Neural cell (in vitro differentiated cells): Measurements from ENCODE around the gene LRRC56. TPM values are rescaled to one million over a fixed set of nuclear protein-coding genes. Genes with fewer than 3 reads are reported as not detected.
A peak's percentile ranks its signal among the peaks of the same experiment; 100 is the strongest.

Source experiments
- H2AFZ ChIP-seq: fragments of 200-600, 300-800 bp; sonication (generic), shearing (Covaris generic); 2 replicates; pipeline ENCODE4 v1.6.0; 2014; ENCODE audit warnings: low read depth, mild to moderate bottlenecking, antibody characterized with exemption, low read length, moderate library complexity
- H3F3A ChIP-seq: fragments of 200-600 bp; shearing (Covaris generic); 2 replicates; pipeline ENCODE4 v1.6.1; 2016; ENCODE audit warnings: mild to moderate bottlenecking, moderate library complexity, mixed read lengths, antibody characterized with exemption, low read length; ENCODE audit not compliant: insufficient read depth, poor library complexity, severe bottlenecking
- H3K27ac ChIP-seq: fragments of 200-600, 300-800 bp; sonication (generic), shearing (Covaris generic); 2 replicates; pipeline ENCODE4 v1.5.1; 2014; ENCODE audit warnings: mild to moderate bottlenecking, low read length, moderate library complexity
- H3K27me3 ChIP-seq: fragments of 300-800, 200-600 bp; sonication (generic), shearing (Covaris generic); 2 replicates; pipeline ENCODE4 v1.6.0; 2014; ENCODE audit warnings: mild to moderate bottlenecking, low read depth, low read length, moderate library complexity; ENCODE audit not compliant: insufficient read depth
- H3K36me3 ChIP-seq: fragments of 300-800, 200-600 bp; sonication (generic), shearing (Covaris generic); 2 replicates; pipeline ENCODE4 v1.5.1; 2014; ENCODE audit warnings: mild to moderate bottlenecking, antibody characterized with exemption, low read length, moderate library complexity; ENCODE audit not compliant: insufficient read depth
- H3K4me2 ChIP-seq: fragments of 300-800, 200-600 bp; sonication (generic), shearing (Covaris generic); 2 replicates; pipeline ENCODE4 v1.6.0; 2014; ENCODE audit warnings: mild to moderate bottlenecking, low read length
- H3K4me3 ChIP-seq: fragments of 300-800, 200-600 bp; sonication (generic), shearing (Covaris generic); 2 replicates; pipeline ENCODE4 v1.5.1; 2014; ENCODE audit warnings: mild to moderate bottlenecking, low read length, moderate library complexity
- H3K79me2 ChIP-seq: fragments of 200-600 bp; shearing (Covaris generic); replicated peaks from 2 replicates; pipeline ENCODE4 v1.6.0; 2014; ENCODE audit warnings: mild to moderate bottlenecking, low read length, moderate library complexity; ENCODE audit not compliant: insufficient read depth
- H3K9ac ChIP-seq: fragments of 300-800, 200-600 bp; sonication (generic), shearing (Covaris generic); 2 replicates; pipeline ENCODE4 v1.6.1; 2016; ENCODE audit warnings: mild to moderate bottlenecking, low read length, mixed read lengths
- H3K9me2 ChIP-seq: fragments of 200-600 bp; shearing (Covaris generic); 2 replicates; pipeline ENCODE4 v1.6.1; 2016; ENCODE audit warnings: mild to moderate bottlenecking, low read length, mixed read lengths; ENCODE audit not compliant: insufficient read depth
- H3K9me3 ChIP-seq: fragments of 200-600, 300-800 bp; sonication (generic), shearing (Covaris generic); 2 replicates; pipeline ENCODE4 v1.6.1; 2016; ENCODE audit warnings: mild to moderate bottlenecking, mixed run types, low read length, moderate library complexity, mixed read lengths
- H4K20me1 ChIP-seq: fragments of 200-600 bp; shearing (Covaris generic); 2 replicates; pipeline ENCODE4 v1.6.1; 2016; ENCODE audit warnings: mild to moderate bottlenecking, mixed run types; ENCODE audit not compliant: insufficient read depth
- CTCF ChIP-seq: fragments of 450-650 bp; IDR thresholded peaks from 2 replicates; pipeline ENCODE4 v1.5.1; 2014; ENCODE audit warnings: antibody characterized with exemption, mild to moderate bottlenecking, moderate library complexity; ENCODE audit not compliant: poor library complexity, severe bottlenecking
- EP300 ChIP-seq: fragments of 450-650 bp; conservative IDR thresholded peaks from 2 replicates; pipeline ENCODE4 v1.6.1; 2014; ENCODE audit warnings: antibody characterized with exemption, mild to moderate bottlenecking, moderate library complexity; ENCODE audit not compliant: poor library complexity, severe bottlenecking
- EZH2 ChIP-seq: fragments of 200-600, 300-800 bp; shearing (Covaris generic), sonication (generic); IDR thresholded peaks from 2 replicates; pipeline ENCODE4 v1.6.1; 2014; ENCODE audit warnings: antibody characterized with exemption, low read length, borderline replicate concordance, mild to moderate bottlenecking; ENCODE audit not compliant: insufficient read depth, poor library complexity, severe bottlenecking
- MXI1 ChIP-seq: fragments of 450-650 bp; conservative IDR thresholded peaks from 2 replicates; pipeline ENCODE4 v1.6.1; 2014; ENCODE audit warnings: antibody characterized with exemption, mild to moderate bottlenecking; ENCODE audit not compliant: poor library complexity, severe bottlenecking
- POLR2AphosphoS5 ChIP-seq: IDR thresholded peaks from 2 replicates; pipeline ENCODE4 v1.6.1; 2012
- RAD21 ChIP-seq: fragments of 450-650 bp; conservative IDR thresholded peaks from 2 replicates; pipeline ENCODE4 v1.6.1; 2014; ENCODE audit warnings: antibody characterized with exemption, mild to moderate bottlenecking, moderate library complexity
- REST ChIP-seq: IDR thresholded peaks from 2 replicates; pipeline ENCODE4 v1.6.1; 2012; ENCODE audit warnings: borderline replicate concordance
- SMC3 ChIP-seq: fragments of 450-650 bp; conservative IDR thresholded peaks from 2 replicates; pipeline ENCODE4 v1.6.1; 2014; ENCODE audit warnings: antibody characterized with exemption, mild to moderate bottlenecking, moderate library complexity; ENCODE audit not compliant: poor library complexity
- TAF1 ChIP-seq: IDR thresholded peaks from 2 replicates; pipeline ENCODE4 v1.6.1; 2012; ENCODE audit warnings: low read depth
- polyA plus RNA-seq: library from polyadenylated mRNA; depleted of rRNA; stranded (reverse); fragments of >200 nt; gene quantifications from 2 replicates; pipeline ENCODE4 v1.2.3, GENCODE V29; 2014

LRRC56 gene
- polyA plus RNA-seq, 1 donor from 2014 or later = 0.76 TPM

GRCh38 chr11:567011-567628, 29.8 kb downstream of the LRRC56 start:
- Histone ChIP-seq H3K27ac (no peak overlapping the region), H3K27me3 (no peaks in the 10 kb centered on the region), H3K4me2 (no peak overlapping the region), H3F3A (no peaks in the 10 kb centered on the region), H2AFZ (no peak overlapping the region), H3K36me3 (no peaks in the 10 kb centered on the region), H4K20me1 (no peaks in the 10 kb centered on the region), H3K9me3 (no peaks in the 10 kb centered on the region), H3K4me3 (no peak overlapping the region), H3K79me2 (no peaks in the 10 kb centered on the region), H3K9me2 (no peaks in the 10 kb centered on the region), H3K9ac (no peak overlapping the region)
- TF ChIP-seq EZH2 (no peak), SMC3 (no peak), CTCF (no peak), REST (no peak), TAF1 (no peak), RAD21 (no peak), POLR2AphosphoS5 (no peak), EP300 (no peak), MXI1 (no peak)

- Histone ChIP-seq H2AFZ (no peak overlapping the region), H4K20me1 (no peaks in the 10 kb centered on the region), H3K9ac (peak overlapping the region; percentile 39), H3K9me3 (no peaks in the 10 kb centered on the region), H3K27me3 (no peaks in the 10 kb centered on the region), H3F3A (no peaks in the 10 kb centered on the region), H3K27ac (no peak overlapping the region), H3K79me2 (no peaks in the 10 kb centered on the region), H3K4me2 (no peak overlapping the region), H3K9me2 (no peaks in the 10 kb centered on the region), H3K4me3 (peak overlapping the region; percentile 63), H3K36me3 (no peaks in the 10 kb centered on the region)
- TF ChIP-seq SMC3 (no peak), EZH2 (no peak)
These were observed 30.4 kb downstream of the LRRC56 start for GRCh38 chr11:567629-568292.
